Measurements from ENCODE around the gene ZNF654.
"Not testable (repeated sequence)": the region's sequence is repeated elsewhere in the genome, so short reads cannot be mapped to it uniquely, and the experiment has no call there.

Gene ZNF654

DNA sequence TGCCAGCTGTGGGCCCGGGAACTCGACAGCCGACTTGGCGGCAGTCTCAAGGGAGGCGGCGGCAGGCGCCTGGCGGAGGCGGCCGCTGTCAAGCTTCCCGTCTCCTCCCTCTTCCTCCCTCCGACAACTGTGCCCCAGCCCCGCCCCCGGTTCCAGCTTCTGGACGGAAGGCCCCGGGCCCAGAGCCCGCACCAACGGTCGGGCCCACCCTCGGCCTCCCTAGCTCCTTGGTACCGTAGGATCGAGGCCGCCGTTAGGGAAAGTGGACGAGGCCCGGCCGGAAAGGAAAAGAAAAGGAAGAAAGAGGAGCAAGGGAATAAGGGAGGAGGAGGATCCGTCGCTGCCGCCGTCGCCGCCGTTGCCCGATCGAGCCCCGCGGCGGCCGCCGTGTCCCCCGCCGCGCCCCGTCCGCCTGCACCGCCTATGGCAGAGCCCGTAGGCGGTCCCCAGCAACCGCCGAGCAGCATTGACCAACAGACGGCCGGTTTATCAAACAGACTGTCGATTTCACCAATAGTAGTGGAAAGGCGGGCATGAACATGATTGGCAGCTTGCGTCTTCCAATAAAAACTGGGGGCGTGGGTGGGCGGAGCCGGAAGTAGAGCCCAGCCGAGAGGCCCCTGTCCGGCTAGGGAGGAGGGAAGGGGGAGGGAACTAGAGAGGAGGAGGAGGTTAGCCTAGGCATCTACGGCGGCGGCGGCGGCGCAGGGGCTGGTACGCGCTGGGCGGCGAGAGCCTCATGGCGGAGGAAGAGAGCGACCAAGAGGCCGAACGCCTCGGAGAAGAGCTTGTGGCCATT, at the start of gene ZNF654, which contains the start of gene CGGBP1:
Gene ZNF654 (plus strand): TSS at position 675 of the 799 bp plus-strand sequence. CDS start 65 bp downstream, at position 740.
Gene CGGBP1 (minus strand): TSS at position 425 of the 799 bp plus-strand sequence. CDS start 3,029 bp downstream, outside the sequence.
- DNase-seq (ENCODE audit: low read depth) = peak; percentile 99

GRCh38 chr3:88010810-88011209, 48.2 kb upstream of the ZNF654 start:
- no peak for DNase-seq (ENCODE audit: low read depth)

GRCh38 chr3:88013592-88013991, 45.5 kb upstream of the ZNF654 start:
- peak; percentile 27 for DNase-seq (ENCODE audit: low read depth)

GRCh38 chr3:88015656-88016055, 43.4 kb upstream of the ZNF654 start:
- not testable (repeated sequence) for DNase-seq (ENCODE audit: low read depth)

- DNase-seq (ENCODE audit: low read depth) = peak; percentile 13
Measured at GRCh38 chr3:88019024-88019423, 40.0 kb upstream of the ZNF654 start.

GRCh38 chr3:88025001-88025552, 34.0 kb upstream of the ZNF654 start:
- DNase-seq (ENCODE audit: low read depth) = no peak

- no peak for DNase-seq (ENCODE audit: low read depth)
Measured at GRCh38 chr3:88028876-88029275, 30.2 kb upstream of the ZNF654 start.

DNA sequence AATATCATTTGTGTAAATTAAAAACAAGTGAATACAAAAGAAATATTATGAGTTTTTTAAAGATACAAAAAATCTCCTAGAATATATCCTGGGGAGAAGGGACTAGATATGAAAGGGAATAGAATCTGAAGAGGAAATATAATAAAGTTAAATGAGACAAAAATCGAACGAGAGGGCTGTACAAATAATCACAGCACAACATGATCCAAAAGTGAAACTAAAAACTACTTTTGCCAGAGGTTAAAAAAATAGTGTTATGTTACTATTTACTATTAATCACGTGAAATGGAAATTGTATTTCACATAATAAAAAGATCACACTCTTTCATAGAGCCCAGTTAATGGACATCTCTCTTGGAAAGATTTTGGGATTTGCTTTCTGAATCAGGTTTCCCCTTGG, 28.8 kb upstream of the ZNF654 start:
- no peak for DNase-seq (ENCODE audit: low read depth)

DNA sequence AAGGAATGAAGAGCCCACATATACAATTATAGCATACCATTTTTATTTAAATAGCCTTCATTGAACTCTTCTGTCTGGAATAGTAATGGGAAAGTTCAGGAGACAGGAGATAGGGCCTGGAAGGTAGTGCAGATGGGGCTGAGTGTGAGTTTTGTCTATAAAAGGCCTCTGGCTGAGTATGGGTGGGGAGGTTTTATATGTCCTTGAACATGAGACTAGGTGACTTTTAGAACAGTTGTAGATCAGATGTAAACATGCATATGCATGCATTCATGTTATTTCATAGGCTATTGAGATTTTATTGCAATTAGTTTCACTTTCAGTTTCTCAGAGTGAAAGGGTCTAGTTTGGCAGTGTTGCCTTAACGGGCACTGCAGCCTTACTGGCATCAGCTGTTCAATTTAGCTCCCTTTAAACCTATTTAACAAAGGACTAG, 27.4 kb upstream of the ZNF654 start:
- DNase-seq (ENCODE audit: low read depth) = peak; percentile 8

DNA sequence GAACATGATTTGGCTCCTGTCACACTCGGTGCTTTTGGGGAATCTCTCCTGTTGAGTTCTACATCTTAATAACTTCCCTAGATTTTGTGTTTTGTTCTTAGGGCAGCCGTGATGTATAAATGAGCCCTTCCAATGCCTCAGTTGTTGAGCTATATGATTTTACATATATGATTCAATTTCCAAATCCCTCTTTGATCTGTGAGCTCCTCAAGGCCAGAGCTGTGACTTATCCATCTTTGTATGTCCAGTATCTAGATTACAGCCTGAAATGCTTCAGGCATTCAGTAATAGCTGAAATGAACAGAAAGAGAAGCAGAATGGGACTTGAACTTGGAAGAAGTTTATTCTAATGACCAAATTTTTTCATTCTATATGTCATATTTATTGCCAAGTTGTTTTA, 26.8 kb upstream of the ZNF654 start:
- no peak for DNase-seq (ENCODE audit: low read depth)

GRCh38 chr3:88033079-88033478, 26.0 kb upstream of the ZNF654 start:
- no peak for DNase-seq (ENCODE audit: low read depth)

DNA sequence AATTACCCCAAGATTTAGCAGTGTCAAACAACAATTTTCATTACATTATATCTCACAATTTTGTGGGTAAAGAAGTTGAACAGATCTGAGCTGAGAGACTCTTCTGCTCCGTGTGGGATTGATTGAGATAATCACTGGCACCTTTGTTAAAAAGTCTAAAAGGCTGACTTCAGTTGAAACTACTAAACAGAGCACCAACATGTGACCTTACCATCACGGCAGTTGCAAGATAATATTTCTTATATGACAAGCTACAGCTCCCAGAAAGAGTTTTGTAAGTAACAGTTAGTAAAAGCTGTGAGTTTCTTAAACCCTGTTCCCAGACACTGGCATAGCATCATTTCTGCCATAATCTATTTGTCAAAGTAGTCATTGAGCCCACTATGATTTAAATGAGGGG, 25.2 kb upstream of the ZNF654 start:
- no peak for DNase-seq (ENCODE audit: low read depth)

DNA sequence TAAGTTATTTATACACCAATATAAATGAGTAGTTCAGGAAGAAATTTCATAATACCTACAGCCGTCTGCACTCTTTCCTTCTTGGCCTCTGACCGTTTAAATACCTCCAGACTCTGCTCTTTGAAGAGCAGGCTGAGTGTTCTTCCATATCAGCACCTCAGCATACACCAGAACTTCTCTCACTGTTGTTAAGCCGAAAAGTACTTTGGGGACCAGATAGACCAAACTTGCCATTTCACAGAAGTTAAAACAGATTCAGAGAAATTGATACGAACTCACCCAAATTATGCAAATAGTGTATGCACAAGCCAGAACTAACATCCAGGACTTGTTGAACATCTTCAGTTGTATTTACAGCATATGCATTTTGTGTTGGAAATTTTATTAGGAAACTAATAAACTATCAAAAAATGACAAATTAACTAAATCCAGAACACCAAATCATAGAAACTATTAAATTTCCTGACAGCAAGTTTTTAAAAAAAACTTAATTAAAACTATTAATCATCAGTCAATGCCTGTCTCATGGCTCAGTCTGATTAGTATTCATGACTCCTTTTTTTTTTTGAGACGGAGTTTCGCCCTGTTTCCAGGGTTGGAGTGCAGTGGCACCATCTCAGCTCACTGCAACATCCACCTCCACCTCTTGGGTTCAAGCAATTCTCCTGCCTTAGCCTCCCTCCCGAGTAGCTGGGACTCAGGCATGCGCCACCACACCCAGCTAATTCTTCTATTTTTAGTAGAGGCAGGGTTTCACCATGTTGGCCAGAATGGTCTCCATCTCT, 24.4 kb upstream of the ZNF654 start:
- DNase-seq (ENCODE audit: low read depth) = no peak

- no peak for DNase-seq (ENCODE audit: low read depth)
Measured at GRCh38 chr3:88036221-88036620, 22.8 kb upstream of the ZNF654 start.

- DNase-seq (ENCODE audit: low read depth) = peak; percentile 51
Measured at GRCh38 chr3:88038566-88038965, 20.5 kb upstream of the ZNF654 start.

DNA sequence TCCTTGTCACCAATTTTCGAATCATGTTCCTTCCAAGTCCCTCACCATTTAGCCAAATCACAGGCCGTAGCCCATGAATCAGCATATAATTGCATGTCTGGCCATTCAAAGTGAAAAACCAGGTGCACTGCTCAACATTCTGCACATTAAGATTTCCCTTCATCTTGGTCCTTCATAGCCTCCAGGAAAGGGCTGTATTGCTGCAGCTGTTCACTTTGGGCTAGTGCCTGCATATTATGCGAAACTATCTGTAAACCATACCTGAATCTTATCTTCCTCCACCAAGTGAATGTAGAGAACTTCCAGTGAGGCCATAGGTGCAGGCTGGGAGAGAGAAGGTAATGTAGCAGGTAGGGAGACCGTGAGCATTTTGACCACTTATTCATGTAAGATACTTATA, 18.5 kb upstream of the ZNF654 start:
- DNase-seq (ENCODE audit: low read depth) = no peak

DNA sequence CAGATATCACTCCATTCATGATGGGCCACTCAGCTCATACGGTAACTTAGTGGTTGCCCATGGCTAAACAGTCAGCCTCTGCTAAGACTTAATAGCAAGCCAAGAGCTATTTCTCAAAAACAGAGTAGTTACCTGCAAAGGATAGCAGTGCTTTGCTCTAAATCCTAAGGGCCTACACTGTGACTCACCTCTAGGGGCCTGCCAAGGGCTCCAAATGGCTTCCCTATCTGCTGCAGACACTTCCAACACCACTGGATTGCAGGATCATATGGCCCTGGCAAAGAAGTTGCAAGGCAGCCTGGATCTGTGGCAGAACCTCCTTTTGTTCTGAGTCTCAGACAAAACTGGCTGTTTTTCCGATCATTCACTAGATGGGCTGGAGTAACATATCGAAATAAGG, 18.1 kb upstream of the ZNF654 start:
- DNase-seq (ENCODE audit: low read depth) = no peak

- no peak for DNase-seq (ENCODE audit: low read depth)
Measured at GRCh38 chr3:88044411-88044810, 14.6 kb upstream of the ZNF654 start.

GRCh38 chr3:88046766-88047165, 12.3 kb upstream of the ZNF654 start:
- DNase-seq (ENCODE audit: low read depth) = no peak

DNA sequence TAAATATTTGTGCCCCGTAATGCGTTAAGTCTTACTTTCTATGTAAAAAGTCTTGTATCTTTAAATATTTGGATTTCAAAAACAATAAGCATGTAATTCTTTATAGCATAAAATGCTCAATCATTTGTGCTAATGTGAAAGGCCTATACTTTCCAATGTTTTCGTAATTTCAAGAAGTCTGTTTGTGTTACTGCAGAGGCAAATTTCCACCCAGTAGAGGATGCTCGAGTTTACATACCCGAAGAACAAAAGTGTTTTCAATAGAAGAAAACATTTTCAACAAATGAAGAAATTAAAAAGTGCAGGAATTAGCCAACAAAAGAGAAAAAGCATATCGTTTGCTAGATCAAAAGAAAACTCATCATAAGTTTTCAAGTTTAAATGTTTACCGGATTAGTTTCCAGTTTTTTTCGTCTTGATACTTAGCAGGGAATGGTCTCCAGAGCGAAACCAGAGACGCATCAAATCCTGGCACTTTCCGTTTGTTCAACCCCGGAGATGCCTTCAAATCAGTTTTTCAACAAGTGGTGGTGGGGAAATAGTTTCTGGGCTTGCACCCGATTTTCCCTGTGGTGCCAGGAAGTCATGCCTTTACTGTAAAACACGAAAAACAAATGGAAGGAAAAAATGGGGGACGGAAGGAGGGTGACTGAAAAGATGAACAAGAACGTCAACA, 1.3 kb upstream of the ZNF654 start:
- DNase-seq (ENCODE audit: low read depth) = peak; percentile 35

GRCh38 chr3:88058306-88058580, 812 bp upstream of the ZNF654 start:
- no peak for DNase-seq (ENCODE audit: low read depth)

- DNase-seq (ENCODE audit: low read depth) = peak; percentile 14
Measured at GRCh38 chr3:88059380-88060170, 520 bp downstream of the ZNF654 start.
